Trophoblast cell (in vitro differentiated cells and primary cell): ENCODE data around the gene WRNIP1.

Experiments used
- DNase-seq, 2 donors: peaks; one replicate each; pipeline ENCODE4 v3.0.0-alpha.2; 2016
- H2AFZ ChIP-seq: 2 replicates; pipeline ENCODE4 v1.6.1; 2013; ENCODE audit warnings: low read length, moderate library complexity, mild to moderate bottlenecking; ENCODE audit not compliant: insufficient read depth, poor library complexity
- H2AK5ac ChIP-seq: 2 replicates; pipeline ENCODE4 v1.6.1; 2013; ENCODE audit warnings: mild to moderate bottlenecking, low read length
- H2BK120ac ChIP-seq: 2 replicates; pipeline ENCODE4 v1.6.1; 2013; ENCODE audit warnings: low read length, mild to moderate bottlenecking, moderate library complexity; ENCODE audit not compliant: insufficient read depth, poor library complexity
- H2BK12ac ChIP-seq: 2 replicates; pipeline ENCODE4 v1.6.1; 2013; ENCODE audit warnings: mild to moderate bottlenecking, low read length, moderate library complexity
- H2BK5ac ChIP-seq: 2 replicates; pipeline ENCODE4 v1.6.1; 2013; ENCODE audit warnings: low read length, low read depth, moderate library complexity, mild to moderate bottlenecking; ENCODE audit not compliant: poor library complexity
- H3K14ac ChIP-seq: 2 replicates; pipeline ENCODE4 v1.6.1; 2013; ENCODE audit warnings: mild to moderate bottlenecking, low read length
- H3K18ac ChIP-seq: 2 replicates; pipeline ENCODE4 v1.6.1; 2013; ENCODE audit warnings: mild to moderate bottlenecking, low read length
- H3K23ac ChIP-seq: 2 replicates; pipeline ENCODE4 v1.6.1; 2013; ENCODE audit warnings: low read length
- H3K27ac ChIP-seq: 2 replicates; pipeline ENCODE4 v1.5.1; 2013; ENCODE audit warnings: low read depth, mild to moderate bottlenecking, inconsistent platforms, low read length, moderate library complexity
- H3K27me3 ChIP-seq: 2 replicates; pipeline ENCODE4 v1.6.1; 2013; ENCODE audit warnings: inconsistent platforms, mild to moderate bottlenecking, low read length, moderate library complexity; ENCODE audit not compliant: insufficient read depth
- H3K36me3 ChIP-seq, 2 experiments: 1 replicate in 1 of 2; 2 replicates in 1 of 2; pipeline ENCODE4 v1.6.1; 2013; ENCODE audit warnings: low read length in 2 of 2, mild to moderate bottlenecking in 2 of 2, moderate library complexity in 1 of 2; ENCODE audit not compliant: insufficient read depth in 2 of 2, control insufficient read depth in 1 of 2
- H3K4ac ChIP-seq: 2 replicates; pipeline ENCODE4 v1.6.1; 2013; ENCODE audit warnings: low read depth, mild to moderate bottlenecking, low read length, moderate library complexity
- H3K4me1 ChIP-seq, 2 experiments: 1 replicate in 1 of 2; 2 replicates in 1 of 2; pipeline ENCODE4 v1.6.1; 2013; ENCODE audit warnings: low read length in 2 of 2, mild to moderate bottlenecking in 2 of 2, moderate library complexity in 1 of 2; ENCODE audit not compliant: insufficient read depth in 2 of 2, control insufficient read depth in 1 of 2
- H3K4me2 ChIP-seq: 2 replicates; pipeline ENCODE4 v1.6.1; 2013; ENCODE audit warnings: inconsistent platforms, mild to moderate bottlenecking, low read length, moderate library complexity
- H3K4me3 ChIP-seq: 2 replicates; pipeline ENCODE4 v1.5.1; 2013; ENCODE audit warnings: mild to moderate bottlenecking, low read depth, low read length, inconsistent platforms
- H3K79me1 ChIP-seq: one replicate; pipeline ENCODE4 v1.6.1; 2013; ENCODE audit warnings: low read length
- H3K79me2 ChIP-seq: 2 replicates; pipeline ENCODE4 v1.6.1; 2013; ENCODE audit warnings: low read length, mild to moderate bottlenecking; ENCODE audit not compliant: control insufficient read depth, insufficient read depth, poor library complexity
- H3K9ac ChIP-seq: 2 replicates; pipeline ENCODE4 v1.6.1; 2013; ENCODE audit warnings: mild to moderate bottlenecking, low read length
- H3K9me3 ChIP-seq: 2 replicates; pipeline ENCODE4 v1.6.1; 2013; ENCODE audit warnings: low read depth, mild to moderate bottlenecking, control low read depth, inconsistent platforms, low read length; ENCODE audit not compliant: insufficient read depth
- H4K12ac ChIP-seq: 2 replicates; pipeline ENCODE4 v1.6.1; 2013; ENCODE audit warnings: low read depth, mild to moderate bottlenecking, low read length, moderate library complexity
- H4K8ac ChIP-seq: 2 replicates; pipeline ENCODE4 v1.6.1; 2013; ENCODE audit warnings: low read depth, mild to moderate bottlenecking, low read length, moderate library complexity
- H4K91ac ChIP-seq: one replicate; pipeline ENCODE4 v1.6.1; 2013; ENCODE audit warnings: low read depth, mild to moderate bottlenecking, low read length, moderate library complexity
- WGBS: extraction: QIAGEN DNeasy Blood & Tissue Kit; methylation state at CpG from one replicate; pipeline ENCODE4 v1.1.7; 2013; ENCODE audit warnings: missing lambda C conversion rate; ENCODE audit not compliant: insufficient read length, insufficient coverage; ENCODE audit errors: extremely low coverage; 5-methylcytosine and 5-hydroxymethylcytosine counted together

Gene WRNIP1

GRCh38 chr6:2817903-2818443 lies 52.8 kb downstream of the WRNIP1 start:
- Histone ChIP-seq H3K4me1 (no peaks in the 10 kb centered on the region), H2BK12ac (no peak overlapping the region), H3K14ac (no peak overlapping the region), H2BK120ac (no peak overlapping the region), H3K4me3 (no peak overlapping the region), H3K79me1 (no peaks in the 10 kb centered on the region), H3K27ac (no peak overlapping the region), H4K91ac (no peak overlapping the region), H3K9ac (no peak overlapping the region), H3K36me3 (no peaks in the 10 kb centered on the region), H3K23ac (no peak overlapping the region), H2BK5ac (no peak overlapping the region), H3K18ac (no peak overlapping the region), H2AFZ (no peak overlapping the region), H3K4me2 (no peak overlapping the region), H3K9me3 (no peaks in the 10 kb centered on the region), H3K27me3 (no peaks in the 10 kb centered on the region), H3K79me2 (no peaks in the 10 kb centered on the region), H2AK5ac (no peak overlapping the region), H3K4ac (no peak overlapping the region), H4K8ac (no peak overlapping the region), H4K12ac (no peak overlapping the region)
- peak in 1 of 2 donors; percentile 39 for DNase-seq
- no CpG with 5 or more reads among the region's 4 CpGs for WGBS

GRCh38 chr6:2818593-2818992 lies 53.4 kb downstream of the WRNIP1 start:
- Histone ChIP-seq H4K12ac (no peak overlapping the region), H3K36me3 (no peaks in the 10 kb centered on the region), H2BK5ac (no peak overlapping the region), H3K27me3 (no peaks in the 10 kb centered on the region), H3K23ac (no peak overlapping the region), H3K79me1 (no peaks in the 10 kb centered on the region), H3K9ac (no peak overlapping the region), H3K4me1 (no peaks in the 10 kb centered on the region), H2AK5ac (no peak overlapping the region), H3K4me2 (no peak overlapping the region), H2AFZ (no peak overlapping the region), H3K27ac (no peak overlapping the region), H3K4me3 (no peak overlapping the region), H3K18ac (no peak overlapping the region), H2BK120ac (no peak overlapping the region), H3K79me2 (no peaks in the 10 kb centered on the region), H4K8ac (no peak overlapping the region), H3K14ac (no peak overlapping the region), H2BK12ac (no peak overlapping the region), H3K4ac (no peak overlapping the region), H4K91ac (no peak overlapping the region), H3K9me3 (no peaks in the 10 kb centered on the region)
- peak in 1 of 2 donors; percentile 11 for DNase-seq
- WGBS = no CpG with 5 or more reads among the region's 3 CpGs

GRCh38 chr6:2819115-2819514 lies 53.9 kb downstream of the WRNIP1 start:
- Histone ChIP-seq H3K79me2 (no peaks in the 10 kb centered on the region), H4K8ac (no peak overlapping the region), H4K91ac (no peak overlapping the region), H3K23ac (no peak overlapping the region), H3K14ac (no peak overlapping the region), H3K79me1 (no peaks in the 10 kb centered on the region), H3K27ac (no peak overlapping the region), H2BK120ac (no peak overlapping the region), H3K27me3 (no peaks in the 10 kb centered on the region), H3K36me3 (no peaks in the 10 kb centered on the region), H2BK5ac (no peak overlapping the region), H2AFZ (no peak overlapping the region), H2AK5ac (no peak overlapping the region), H3K4me1 (no peaks in the 10 kb centered on the region), H3K4me2 (no peak overlapping the region), H3K9me3 (no peaks in the 10 kb centered on the region), H3K4me3 (no peak overlapping the region), H2BK12ac (no peak overlapping the region), H3K18ac (no peak overlapping the region), H3K4ac (no peak overlapping the region), H3K9ac (no peak overlapping the region), H4K12ac (no peak overlapping the region)
- no CpG with 5 or more reads among the region's 5 CpGs for WGBS
- no peak for DNase-seq

- Histone ChIP-seq H3K23ac (no peak overlapping the region), H3K79me2 (no peaks in the 10 kb centered on the region), H2AFZ (no peak overlapping the region), H4K91ac (no peak overlapping the region), H4K8ac (no peak overlapping the region), H3K4me2 (no peak overlapping the region), H3K27me3 (no peaks in the 10 kb centered on the region), H3K9ac (no peak overlapping the region), H2BK120ac (no peak overlapping the region), H2BK12ac (no peak overlapping the region), H3K9me3 (no peaks in the 10 kb centered on the region), H2AK5ac (no peak overlapping the region), H3K4me3 (no peak overlapping the region), H4K12ac (no peak overlapping the region), H3K4me1 (no peaks in the 10 kb centered on the region), H3K27ac (no peak overlapping the region), H3K14ac (no peak overlapping the region), H2BK5ac (no peak overlapping the region), H3K79me1 (no peaks in the 10 kb centered on the region), H3K4ac (no peak overlapping the region), H3K36me3 (no peaks in the 10 kb centered on the region), H3K18ac (no peak overlapping the region)
- no peak for DNase-seq
- no CpG with 5 or more reads among the region's 7 CpGs for WGBS
These were observed 54.8 kb downstream of the WRNIP1 start for GRCh38 chr6:2819978-2820377.
